Measurements from ENCODE around the gene SGCA. TPM values are rescaled to one million over a fixed set of nuclear protein-coding genes. Genes with fewer than 3 reads are reported as not detected.
A peak's percentile ranks its signal among the peaks of the same experiment; 100 is the strongest.

The SGCA gene
- total and polyA plus RNA-seq, 5 experiments from 2014 or later: 0.71 TPM; not detected in 4

GRCh38 chr17:50165066-50165465 is 739 bp upstream of the SGCA start:
- ATAC-seq: no peak
- Mint-ChIP-seq H3K4me3 (peak overlapping the region in 1 of 10 donors; percentile 4), H3K9me3 (no peaks in the 10 kb centered on the region), H3K4me1 (peaks cover 28 to 59% (median 47%) of the 10 kb centered on the region in 4 donors), H3K36me3 (no peaks in the 10 kb centered on the region), H3K27me3 (peaks cover 0 to 4% (median 0%) of the 10 kb centered on the region in 5 donors), H3K27ac (peak overlapping the region in 6 of 10 donors; percentile 51 to 93 (median 74))
- DNase-seq: no peak
- POLR2A ChIA-PET: interaction anchor here (0.7 to 2.5 kb wide), 3 partner anchors 13 to 17 kb away, joined by 3 to 8 read pairs (median 5); partner anchors contain the start of gene PPP1R9B

GRCh38 chr17:50165466-50165865 is 339 bp upstream of the SGCA start:
- H3K4me1 Mint-ChIP-seq: peaks cover 28 to 59% (median 46%) of the 10 kb centered on the region in 4 donors
- no peaks in the 10 kb centered on the region for H3K36me3 Mint-ChIP-seq
- ATAC-seq: no peak
- H3K27me3 Mint-ChIP-seq: peaks cover 0 to 4% (median 0%) of the 10 kb centered on the region in 5 donors
- peak overlapping the region in 1 of 10 donors; percentile 4 for H3K4me3 Mint-ChIP-seq
- peak overlapping the region in 6 of 10 donors; percentile 51 to 93 (median 76) for H3K27ac Mint-ChIP-seq
- DNase-seq: no peak
- no peaks in the 10 kb centered on the region for H3K9me3 Mint-ChIP-seq
- POLR2A ChIA-PET: interaction anchor here (0.7 to 2.5 kb wide), 2 partner anchors 15 to 17 kb away, joined by 3 to 8 read pairs; partner anchors contain the start of gene PPP1R9B

- DNase-seq (peak in 1 of 10 donors; percentile 53), ATAC-seq (no peak)
- peaks cover 23 to 49% (median 36%) of the 10 kb centered on the region in 4 donors for H3K4me1 Mint-ChIP-seq
- H3K9me3 Mint-ChIP-seq: no peaks in the 10 kb centered on the region
- peaks cover 0 to 4% (median 0%) of the 10 kb centered on the region in 5 donors for H3K27me3 Mint-ChIP-seq
- no peaks in the 10 kb centered on the region for H3K36me3 Mint-ChIP-seq
- no peak overlapping the region for H3K4me3 Mint-ChIP-seq
- peak overlapping the region in 2 of 10 donors; percentile 8 to 75 for H3K27ac Mint-ChIP-seq
- POLR2A ChIA-PET: interaction anchor here (2.5 kb wide), 1 partner anchor 18 kb away, joined by 8 read pairs; no protein-coding TSS in a partner anchor
Observed at GRCh38 chr17:50166518-50167181, 845 bp downstream of the SGCA start.

GRCh38 chr17:50167371-50167770 is 1.6 kb downstream of the SGCA start:
- ATAC-seq (no peak), DNase-seq (peak in 1 of 10 donors; percentile 46)
- peaks cover 0 to 4% (median 0%) of the 10 kb centered on the region in 5 donors for H3K27me3 Mint-ChIP-seq
- H3K4me1 Mint-ChIP-seq: peaks cover 19 to 42% (median 28%) of the 10 kb centered on the region in 4 donors
- H3K9me3 Mint-ChIP-seq: no peaks in the 10 kb centered on the region
- no peak overlapping the region for H3K4me3 Mint-ChIP-seq
- no peak overlapping the region for H3K27ac Mint-ChIP-seq
- POLR2A ChIA-PET: no interaction called here
- H3K36me3 Mint-ChIP-seq: no peaks in the 10 kb centered on the region

GRCh38 chr17:50168319-50168718 is 2.5 kb downstream of the SGCA start:
- H3K27ac Mint-ChIP-seq: peak overlapping the region in 9 of 10 donors; percentile 74 to 98 (median 92)
- H3K36me3 Mint-ChIP-seq: no peaks in the 10 kb centered on the region
- H3K27me3 Mint-ChIP-seq: peaks cover 0 to 4% (median 0%) of the 10 kb centered on the region in 5 donors
- H3K4me1 Mint-ChIP-seq: peaks cover 16 to 32% (median 22%) of the 10 kb centered on the region in 4 donors
- no peaks in the 10 kb centered on the region for H3K9me3 Mint-ChIP-seq
- ATAC-seq (no peak), DNase-seq (no peak)
- POLR2A ChIA-PET: interaction anchor here (0.6 to 1.2 kb wide), 2 partner anchors 14 to 18 kb away, joined by 3 read pairs; partner anchors contain the start of gene PPP1R9B
- H3K4me3 Mint-ChIP-seq: peak overlapping the region in 9 of 10 donors; percentile 50 to 80 (median 71)

- peak overlapping the region; percentile 74 to 98 (median 93) for H3K27ac Mint-ChIP-seq
- DNase-seq: peak; percentile 40 to 87 (median 76)
- POLR2A ChIA-PET: interaction anchor here (0.7 to 1.3 kb wide), 9 partner anchors 15 to 104 kb away, joined by 3 to 5 read pairs (median 3); no protein-coding TSS in a partner anchor
- H3K4me1 Mint-ChIP-seq: peaks cover 11 to 24% (median 14%) of the 10 kb centered on the region in 4 donors
- H3K27me3 Mint-ChIP-seq: peaks cover 0 to 4% (median 0%) of the 10 kb centered on the region in 5 donors
- no peaks in the 10 kb centered on the region for H3K36me3 Mint-ChIP-seq
- no peaks in the 10 kb centered on the region for H3K9me3 Mint-ChIP-seq
- H3K4me3 Mint-ChIP-seq: peak overlapping the region; percentile 50 to 80 (median 72)
- ATAC-seq: peak; percentile 93 to 97
Observed at GRCh38 chr17:50169121-50169764, 3.4 kb downstream of the SGCA start.

GRCh38 chr17:50169881-50170459 is 4.2 kb downstream of the SGCA start:
- Mint-ChIP-seq H3K9me3 (no peaks in the 10 kb centered on the region), H3K4me3 (peak overlapping the region in 1 of 10 donors; percentile 78), H3K27me3 (peaks cover 0 to 4% (median 0%) of the 10 kb centered on the region in 5 donors), H3K36me3 (no peaks in the 10 kb centered on the region), H3K4me1 (peaks cover 11 to 24% (median 14%) of the 10 kb centered on the region in 4 donors), H3K27ac (peak overlapping the region in 8 of 10 donors; percentile 11 to 98 (median 89))
- ATAC-seq: no peak
- DNase-seq: no peak
- POLR2A ChIA-PET: interaction anchor here (0.7 to 1.3 kb wide), 8 partner anchors 17 to 103 kb away, joined by 3 to 5 read pairs (median 3); no protein-coding TSS in a partner anchor

- POLR2A ChIA-PET: interaction anchor here (1.1 kb wide), 1 partner anchor 30 kb away, joined by 5 read pairs; no protein-coding TSS in a partner anchor
- no peak for ATAC-seq
- no peak overlapping the region for H3K27ac Mint-ChIP-seq
Observed at GRCh38 chr17:50170662-50171370, 5.0 kb downstream of the SGCA start.

GRCh38 chr17:50171371-50172071 is 5.7 kb downstream of the SGCA start:
- peak in 1 of 10 donors; percentile 50 for DNase-seq

More at GRCh38 chr17:50170662-50171370, 5.0 kb downstream of the SGCA start:
- no peak for DNase-seq
- peaks cover 0 to 4% (median 0%) of the 10 kb centered on the region in 5 donors for H3K27me3 Mint-ChIP-seq
- no peaks in the 10 kb centered on the region for H3K36me3 Mint-ChIP-seq
- peaks cover 10 to 24% (median 14%) of the 10 kb centered on the region in 4 donors for H3K4me1 Mint-ChIP-seq
- no peaks in the 10 kb centered on the region for H3K9me3 Mint-ChIP-seq
- no peak overlapping the region for H3K4me3 Mint-ChIP-seq

GRCh38 chr17:50172130-50172529 is 6.3 kb downstream of the SGCA start:
- Mint-ChIP-seq H3K4me1 (peaks cover 10 to 24% (median 14%) of the 10 kb centered on the region in 4 donors), H3K4me3 (no peak overlapping the region), H3K9me3 (no peaks in the 10 kb centered on the region), H3K36me3 (no peaks in the 10 kb centered on the region), H3K27ac (peak overlapping the region in 1 of 10 donors; percentile 65), H3K27me3 (peaks cover 0 to 4% (median 0%) of the 10 kb centered on the region in 5 donors)
- POLR2A ChIA-PET: no interaction called here
- no peak for DNase-seq
- no peak for ATAC-seq

More at GRCh38 chr17:50171371-50172071, 5.7 kb downstream of the SGCA start:
- peaks cover 0 to 4% (median 0%) of the 10 kb centered on the region in 5 donors for H3K27me3 Mint-ChIP-seq
- peak overlapping the region in 2 of 10 donors; percentile 11 to 56 for H3K27ac Mint-ChIP-seq
- H3K4me1 Mint-ChIP-seq: peaks cover 10 to 24% (median 14%) of the 10 kb centered on the region in 4 donors
- no peaks in the 10 kb centered on the region for H3K9me3 Mint-ChIP-seq
- ATAC-seq: no peak
- POLR2A ChIA-PET: no interaction called here
- no peak overlapping the region for H3K4me3 Mint-ChIP-seq
- H3K36me3 Mint-ChIP-seq: no peaks in the 10 kb centered on the region

- peak overlapping the region in 2 of 10 donors; percentile 7 to 61 for H3K27ac Mint-ChIP-seq
- H3K27me3 Mint-ChIP-seq: peaks cover 0 to 4% (median 0%) of the 10 kb centered on the region in 5 donors
- no peak for DNase-seq
- POLR2A ChIA-PET: no interaction called here
- H3K4me3 Mint-ChIP-seq: no peak overlapping the region
- no peak for ATAC-seq
- no peaks in the 10 kb centered on the region for H3K9me3 Mint-ChIP-seq
- peaks cover 11 to 20% (median 14%) of the 10 kb centered on the region in 4 donors for H3K4me1 Mint-ChIP-seq
- H3K36me3 Mint-ChIP-seq: no peaks in the 10 kb centered on the region
Observed at GRCh38 chr17:50172936-50173334, 7.1 kb downstream of the SGCA start.

Data from naive thymus-derived CD8-positive, alpha-beta T cell (primary cell).